Endothelial cell of umbilical vein (primary cell): ENCODE results near the gene ACAD8. TPM values are rescaled to one million over a fixed set of nuclear protein-coding genes. Genes with fewer than 3 reads are reported as not detected.

Source experiments
- BruUV-seq: library from RNA; stranded (reverse); fragments of 400-500 nt; replicated peaks from 2 replicates; lab custom pipeline; 2021; lab: Mats Ljungman, UMichigan
- CTCF ChIA-PET: fragments of 300-600, 350-600 bp; sonication (Branson Sonifier 250); formaldehyde crosslinking; loops from one replicate; lab custom pipeline; 2021; ENCODE audit warnings: antibody characterized with exemption, inconsistent platforms; lab: Charles Lee
- POLR2A ChIA-PET: fragments of 300-600, 350-600 bp; sonication (Branson Sonifier 250); formaldehyde crosslinking; loops from one replicate; lab custom pipeline; 2021; ENCODE audit warnings: antibody characterized with exemption, inconsistent platforms; lab: Charles Lee
- DNase-seq: peaks from one replicate; pipeline ENCODE4 v3.0.0-alpha.2; 2011; ENCODE audit warnings: low read depth, low spot score
- FAIRE-seq: peaks from 2 replicates; lab custom pipeline; 2011; peaks lifted over from hg19 to GRCh38; lab: Jason Lieb, UNC
- H2AFZ ChIP-seq: 2 replicates; pipeline ENCODE4 v1.6.0; 2012; ENCODE audit warnings: low read depth, low read length, control low read depth, inconsistent platforms
- H3K27ac ChIP-seq: 2 replicates; pipeline ENCODE4 v1.5.1; 2011; ENCODE audit warnings: low read depth, mild to moderate bottlenecking, control low read depth, low read length, moderate library complexity; ENCODE audit not compliant: insufficient read depth
- H3K27me3 ChIP-seq, 2 experiments: 2 replicates each; pipeline versions ENCODE4 v1.6.0 to v1.6.1; 2011; ENCODE audit warnings: low read length in 2 of 2, mixed read lengths in 1 of 2; ENCODE audit not compliant: control insufficient read depth in 2 of 2, insufficient read depth in 2 of 2
- H3K36me3 ChIP-seq, 2 experiments: 2 replicates in 1 of 2; 3 replicates in 1 of 2; pipeline ENCODE4 v1.5.1; 2011; ENCODE audit warnings: low read length in 2 of 2, mild to moderate bottlenecking in 1 of 2, moderate library complexity in 1 of 2; ENCODE audit not compliant: control insufficient read depth in 2 of 2, insufficient read depth in 2 of 2; ENCODE audit errors: extremely low read depth in 1 of 2
- H3K4me1 ChIP-seq: 3 replicates; pipeline ENCODE4 v1.5.1; 2011; ENCODE audit warnings: mild to moderate bottlenecking, low read length; ENCODE audit not compliant: control insufficient read depth, insufficient read depth; ENCODE audit errors: extremely low read depth
- H3K4me2 ChIP-seq: 2 replicates; pipeline ENCODE4 v1.6.1; 2011; ENCODE audit warnings: low read length, control low read depth, mixed read lengths; ENCODE audit not compliant: insufficient read depth
- H3K4me3 ChIP-seq, 3 experiments: fragments of 200-600 bp in 1 of 3; sonication (generic), shearing (Covaris generic) in 1 of 3; replicated peaks in 1 of 3; 2 replicates each; pipeline ENCODE4 v1.5.1; 2011 to 2016; ENCODE audit warnings: control low read depth in 3 of 3, low read length in 3 of 3, mild to moderate bottlenecking in 2 of 3, inconsistent platforms in 1 of 3, low read depth in 1 of 3, moderate library complexity in 1 of 3; ENCODE audit not compliant: insufficient read depth in 1 of 3
- H3K79me2 ChIP-seq: 2 replicates; pipeline ENCODE4 v1.6.0; 2012; ENCODE audit warnings: low read length, inconsistent platforms; ENCODE audit not compliant: control insufficient read depth, insufficient read depth
- H3K9ac ChIP-seq: replicated peaks from 2 replicates; pipeline ENCODE3; 2011; ENCODE audit warnings: low read length, control low read depth; ENCODE audit not compliant: insufficient read depth; ENCODE audit errors: extremely low read depth
- H3K9me1 ChIP-seq: replicated peaks from 3 replicates; pipeline ENCODE4 v1.6.0; 2011; ENCODE audit warnings: mild to moderate bottlenecking, low read length; ENCODE audit not compliant: control insufficient read depth, insufficient read depth; ENCODE audit errors: extremely low read depth
- H3K9me3 ChIP-seq: replicated peaks from 2 replicates; pipeline ENCODE4 v1.5.1; 2012; ENCODE audit warnings: low read length, inconsistent platforms; ENCODE audit not compliant: control insufficient read depth, insufficient read depth
- H4K20me1 ChIP-seq: replicated peaks from 2 replicates; pipeline ENCODE3; 2011; ENCODE audit warnings: mild to moderate bottlenecking, low read length; ENCODE audit not compliant: control insufficient read depth, insufficient read depth; ENCODE audit errors: extremely low read depth
- GATA2 ChIP-seq: IDR thresholded peaks from 2 replicates; pipeline ENCODE4 v1.7.0; 2011; ENCODE audit warnings: low read depth, mild to moderate bottlenecking, moderate library complexity, mixed read lengths, low read length; ENCODE audit not compliant: insufficient read length, insufficient read depth
- dilution Hi-C: fragments of 300-500 bp; cut with MboI; formaldehyde crosslinking; loops from one replicate; pipeline ENCODE4 v1.15.0; 2019; ENCODE audit warnings: low sequenced_read_pairs; ENCODE audit not compliant: extremely low pct_ligation_motif_present
- intact Hi-C: fragments of 100-400 bp; cut with micrococcal nuclease; formaldehyde crosslinking; loops from one replicate; pipeline ENCODE4 v1.10.0; 2022
- polyA plus RNA-seq, 4 experiments: library from polyadenylated mRNA; depleted of rRNA in 3 of 4; stranded (reverse) in 3 of 4; unstranded in 1 of 4; fragments of >200 nt; gene quantifications; 2 replicates each; pipeline versions ENCODE4 v1.2.1 to v1.2.3, GENCODE V29; 2011 to 2012; ENCODE audit warnings: missing spikeins in 1 of 4
- total RNA-seq: library from RNA; stranded (reverse); gene quantifications from 2 replicates; pipeline ENCODE4 v1.2.3, GENCODE V29; 2021
- TF ChIP-seq, protein P1 (sequence below), 2 donors: IDR thresholded peaks; 1 replicate in 1 of 2; 2 replicates in 1 of 2; pipeline ENCODE4 v1.5.1; 2011; ENCODE audit warnings: low read length in 2 of 2, mild to moderate bottlenecking in 2 of 2, moderate library complexity in 2 of 2, control low read depth in 1 of 2, inconsistent platforms in 1 of 2, low read depth in 1 of 2; ENCODE audit not compliant: insufficient read depth in 1 of 2; ENCODE audit errors: extremely low read depth in 1 of 2

Gene ACAD8
- total and polyA plus RNA-seq, 2 donors (not counting 3 experiments of a cell fraction or from before 2014, with no cell fraction given), result 22.9 to 29.0 TPM

- peak; percentile 19 for DNase-seq
- no peaks in the 10 kb centered on the region for H3K4me1 ChIP-seq
- no peak overlapping the region for H3K4me3 ChIP-seq
- H3K4me2 ChIP-seq, result no peak overlapping the region
- ChIA-PET CTCF (interaction anchor here (0.7 to 2.3 kb wide), 9 partner anchors 8 to 228 kb away, joined by 3 to 11 read pairs (median 5); partner anchors contain the start of genes ACAD8, GLB1L3, NCAPD3 and THYN1), POLR2A (no interaction called here)
- H3K27ac ChIP-seq, result no peak overlapping the region
- H3K79me2 ChIP-seq, result no peaks in the 10 kb centered on the region
- H3K9ac ChIP-seq, result no peak overlapping the region
- intact Hi-C loops (no loop called here), dilution Hi-C loops (no loop called here)
- no peaks in the 10 kb centered on the region for H3K9me3 ChIP-seq
- no peak for FAIRE-seq
- H3K27me3 ChIP-seq, result no peaks in the 10 kb centered on the region
- BruUV-seq, result no TSS peak
- H4K20me1 ChIP-seq, result no peaks in the 10 kb centered on the region
- TF ChIP-seq GATA2, result no peak
- TF ChIP-seq, protein P1, sequence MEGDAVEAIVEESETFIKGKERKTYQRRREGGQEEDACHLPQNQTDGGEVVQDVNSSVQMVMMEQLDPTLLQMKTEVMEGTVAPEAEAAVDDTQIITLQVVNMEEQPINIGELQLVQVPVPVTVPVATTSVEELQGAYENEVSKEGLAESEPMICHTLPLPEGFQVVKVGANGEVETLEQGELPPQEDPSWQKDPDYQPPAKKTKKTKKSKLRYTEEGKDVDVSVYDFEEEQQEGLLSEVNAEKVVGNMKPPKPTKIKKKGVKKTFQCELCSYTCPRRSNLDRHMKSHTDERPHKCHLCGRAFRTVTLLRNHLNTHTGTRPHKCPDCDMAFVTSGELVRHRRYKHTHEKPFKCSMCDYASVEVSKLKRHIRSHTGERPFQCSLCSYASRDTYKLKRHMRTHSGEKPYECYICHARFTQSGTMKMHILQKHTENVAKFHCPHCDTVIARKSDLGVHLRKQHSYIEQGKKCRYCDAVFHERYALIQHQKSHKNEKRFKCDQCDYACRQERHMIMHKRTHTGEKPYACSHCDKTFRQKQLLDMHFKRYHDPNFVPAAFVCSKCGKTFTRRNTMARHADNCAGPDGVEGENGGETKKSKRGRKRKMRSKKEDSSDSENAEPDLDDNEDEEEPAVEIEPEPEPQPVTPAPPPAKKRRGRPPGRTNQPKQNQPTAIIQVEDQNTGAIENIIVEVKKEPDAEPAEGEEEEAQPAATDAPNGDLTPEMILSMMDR (IDR thresholded peaks at IDR 0.05; ENCODE audit: extremely low read depth in 1 of 2, insufficient read depth in 1 of 2, low read depth in 1 of 2, low read length in 2 of 2), result peak; percentile 49 to 59
- H3K9me1 ChIP-seq, result no peaks in the 10 kb centered on the region
- no peak overlapping the region for H2AFZ ChIP-seq
- peaks cover 6 to 17% of the 10 kb centered on the region in 2 experiments for H3K36me3 ChIP-seq
Measured at GRCh38 chr11:134261626-134262488, 8.5 kb downstream of the ACAD8 start.
